ENCODE results near the gene PRIM2. TPM values are rescaled to one million over a fixed set of nuclear protein-coding genes. Genes with fewer than 3 reads are reported as not detected.
"Not testable (repeated sequence)": the region's sequence is repeated elsewhere in the genome, so short reads cannot be mapped to it uniquely, and the experiment has no call there.

Gene PRIM2
- total and polyA plus RNA-seq, 2 of the 4 experiments (the other 2 are of a cell fraction): 11.8 to 37.5 TPM

DNA sequence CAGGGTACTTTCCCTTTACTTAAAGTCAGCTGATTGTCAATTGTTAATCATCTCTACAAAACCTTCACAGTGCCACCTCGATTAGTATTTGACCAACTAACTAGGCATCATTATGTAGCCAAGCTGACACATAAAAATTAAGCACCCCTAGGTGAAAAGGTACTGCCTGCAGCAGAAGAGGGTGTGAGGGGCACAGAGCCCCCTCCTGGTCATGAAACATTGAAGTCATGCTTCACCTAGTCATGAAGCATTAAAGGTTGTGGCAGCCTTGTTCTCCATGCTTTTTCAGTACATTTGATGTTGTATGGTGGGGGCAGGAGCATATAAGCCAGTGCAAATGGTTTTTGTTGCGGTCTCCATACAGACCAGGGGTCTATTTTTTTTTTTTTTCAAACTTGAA, 142.4 kb downstream of the PRIM2 start:
- POLR2A ChIA-PET (ENCODE audit: unreplicated experiment); ATAC-seq (ENCODE audit: low read depth); H4K20me1 ChIP-seq (ENCODE audit: insufficient read depth, low read length); H3K9me1 ChIP-seq (ENCODE audit: insufficient read depth, low read length); CTCF ChIA-PET; H2BK120ac ChIP-seq (ENCODE audit: low read depth, low read length); H2AK5ac ChIP-seq (ENCODE audit: low read depth, low read length); DNase-seq; H2BK5ac ChIP-seq (ENCODE audit: low read depth, low read length, poor library complexity, severe bottlenecking); intact Hi-C loops (cut with micrococcal nuclease); H3K27me3 ChIP-seq (ENCODE audit: control insufficient read depth, insufficient read depth, low read length); H3K14ac ChIP-seq (replicated peaks; ENCODE audit: low read depth, low read length); H2AFZ ChIP-seq (replicated peaks; ENCODE audit: low read length, poor library complexity); BruUV-seq (replicated peaks); H2AK9ac ChIP-seq (replicated peaks; ENCODE audit: low read depth, low read length, poor library complexity); H3K9ac ChIP-seq (ENCODE audit: low read depth, low read length); H3K9me3 ChIP-seq (ENCODE audit: control insufficient read depth, insufficient read depth, low read length); H2BK15ac ChIP-seq (ENCODE audit: low read depth, low read length); dilution Hi-C loops (cut with HindIII; ENCODE audit: low sequenced_read_pairs, unreplicated experiment); H3K4me3 ChIP-seq (ENCODE audit: insufficient read depth, low read depth, low read length); H3K4me2 ChIP-seq (ENCODE audit: low read depth, low read length); H3K23ac ChIP-seq (ENCODE audit: low read depth, low read length); H3K56ac ChIP-seq (ENCODE audit: extremely low read depth, insufficient read depth, low read length); in situ Hi-C loops (cut with MboI; ENCODE audit: low sequenced_read_pairs); H4K91ac ChIP-seq (ENCODE audit: insufficient read depth, low read depth, low read length); H3K36me3 ChIP-seq (ENCODE audit: control insufficient read depth, insufficient read depth, low read length); H3K27ac ChIP-seq (ENCODE audit: insufficient read depth, low read length): not testable (repeated sequence)
- 0 out of 4 replicates have a peak overlapping the region, but pooled peaks of 1 of the 2 experiments have one; percentile 5 for H4K8ac ChIP-seq (ENCODE audit: low read depth in 2 of 2, low read length in 2 of 2)
- peak overlapping the region; percentile 67; the same call in 1 of the 2 replicates for H3K4ac ChIP-seq (ENCODE audit: low read depth, low read length)
- H2BK20ac ChIP-seq (ENCODE audit: low read depth, low read length): peak overlapping the region; percentile 14; the same call in 1 of the 2 replicates
- H3K4me1 ChIP-seq (ENCODE audit: control insufficient read depth, insufficient read depth, low read length): peaks cover 15% of the 10 kb centered on the region
- peaks cover 9 to 19% of the 10 kb centered on the region in 2 experiments for H3K79me1 ChIP-seq (ENCODE audit: low read depth in 1 of 2, low read length in 2 of 2)
- H4K5ac ChIP-seq (ENCODE audit: low read depth, low read length): peak overlapping the region; percentile 84; the same call in 1 of the 2 replicates
- peak overlapping the region; percentile 84 for H3K18ac ChIP-seq (ENCODE audit: low read depth, low read length)
- no CpG with 5 or more reads among the region's 2 CpGs for WGBS, 2 experiments (ENCODE audit: extremely low coverage in 2 of 2, insufficient read length in 1 of 2)

DNA sequence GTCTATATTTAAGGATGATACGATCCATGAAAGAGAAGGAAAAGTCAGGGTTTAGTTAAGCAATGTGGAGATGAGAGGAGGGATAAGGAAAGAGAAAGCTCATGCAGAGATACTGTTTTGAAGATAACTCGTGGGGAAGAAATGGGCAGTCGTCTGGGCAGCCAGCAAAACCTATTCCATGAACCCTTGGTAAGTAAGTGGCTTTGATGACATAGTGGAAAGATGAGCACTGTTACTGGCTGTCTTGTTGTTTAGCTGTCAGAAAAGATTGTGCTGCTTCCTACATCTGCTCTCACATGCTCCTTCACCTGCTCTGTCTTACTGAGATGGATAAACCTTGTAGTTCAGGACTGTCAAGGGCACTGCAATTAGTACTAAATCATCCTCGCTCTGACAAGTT, 143.6 kb downstream of the PRIM2 start:
- H3K23ac ChIP-seq (ENCODE audit: low read depth, low read length); H3K36me3 ChIP-seq (ENCODE audit: control insufficient read depth, insufficient read depth, low read length): not testable (repeated sequence)
- CTCF ChIA-PET: interaction anchor here (0.7 kb wide), 1 partner anchor 231 kb away, joined by 3 read pairs; no protein-coding TSS in a partner anchor

More for the DNA sequence above, 143.6 kb downstream of the PRIM2 start:
- H3K4me3 ChIP-seq (ENCODE audit: insufficient read depth, low read depth, low read length); BruUV-seq (replicated peaks); dilution Hi-C loops (cut with HindIII; ENCODE audit: low sequenced_read_pairs, unreplicated experiment); H2BK20ac ChIP-seq (ENCODE audit: low read depth, low read length); H2AK9ac ChIP-seq (replicated peaks; ENCODE audit: low read depth, low read length, poor library complexity); in situ Hi-C loops (cut with MboI; ENCODE audit: low sequenced_read_pairs); H3K14ac ChIP-seq (replicated peaks; ENCODE audit: low read depth, low read length); H3K9me3 ChIP-seq (ENCODE audit: control insufficient read depth, insufficient read depth, low read length); POLR2A ChIA-PET (ENCODE audit: unreplicated experiment); DNase-seq; H3K56ac ChIP-seq (ENCODE audit: extremely low read depth, insufficient read depth, low read length); H2AK5ac ChIP-seq (ENCODE audit: low read depth, low read length); H3K4ac ChIP-seq (ENCODE audit: low read depth, low read length); H2BK15ac ChIP-seq (ENCODE audit: low read depth, low read length); H2AFZ ChIP-seq (replicated peaks; ENCODE audit: low read length, poor library complexity); H3K27me3 ChIP-seq (ENCODE audit: control insufficient read depth, insufficient read depth, low read length); H3K27ac ChIP-seq (ENCODE audit: insufficient read depth, low read length); H4K20me1 ChIP-seq (ENCODE audit: insufficient read depth, low read length); intact Hi-C loops (cut with micrococcal nuclease); H3K9me1 ChIP-seq (ENCODE audit: insufficient read depth, low read length): not testable (repeated sequence)
- Histone ChIP-seq H4K5ac (ENCODE audit: low read depth, low read length) (peak overlapping the region; percentile 90), H2BK120ac (ENCODE audit: low read depth, low read length) (peak overlapping the region; percentile 16; the same call in 1 of the 2 replicates), H3K18ac (ENCODE audit: low read depth, low read length) (peak overlapping the region; percentile 95), H2BK5ac (ENCODE audit: low read depth, low read length, poor library complexity, severe bottlenecking) (peak overlapping the region; percentile 41), H3K4me2 (ENCODE audit: low read depth, low read length) (peak overlapping the region; percentile 74), H4K91ac (ENCODE audit: insufficient read depth, low read depth, low read length) (peak overlapping the region; percentile 32; the same call in 1 of the 2 replicates), H3K4me1 (ENCODE audit: control insufficient read depth, insufficient read depth, low read length) (peaks cover 15% of the 10 kb centered on the region), H4K8ac (ENCODE audit: low read depth in 2 of 2, low read length in 2 of 2) (peak overlapping the region in 1 of 2 experiments; percentile 55; a peak in 1 of 4 replicates), H3K79me1 (ENCODE audit: low read depth in 1 of 2, low read length in 2 of 2) (peaks cover 9 to 23% of the 10 kb centered on the region in 2 experiments), H3K9ac (ENCODE audit: low read depth, low read length) (peak overlapping the region; percentile 28; the same call in 1 of the 2 replicates)
- no CpG with 5 or more reads among the region's 4 CpGs for WGBS, 2 experiments (ENCODE audit: extremely low coverage in 2 of 2, insufficient read length in 1 of 2)
- peak; percentile 51 for ATAC-seq (ENCODE audit: low read depth)

Measured in IMR-90 (cell line).